OCI-LY7 (cell line): ENCODE results near the gene ETV7.

ENCODE experiments used
- CTCF ChIP-seq: fragments of 200-600 bp; sonication (generic); conservative IDR thresholded peaks from 2 replicates; pipeline ENCODE4 v1.5.1; 2014; ENCODE audit warnings: mild to moderate bottlenecking, antibody characterized with exemption, low read length, moderate library complexity, mixed read lengths
- EZH2phosphoT487 ChIP-seq: fragments of 200-600 bp; sonication (generic); IDR thresholded peaks from 2 replicates; pipeline ENCODE4 v1.6.1; 2018; ENCODE audit warnings: low read depth, borderline replicate concordance, mild to moderate bottlenecking, mixed run types, antibody characterized with exemption, low read length, moderate library complexity, mixed read lengths

- TF ChIP-seq CTCF (no peak), EZH2phosphoT487 (no peak)
Observed at GRCh38 chr6:36432151-36432671, 44.7 kb upstream of the ETV7 start.
